ENCODE measurements around the gene MAPK8IP3. TPM values are rescaled to one million over a fixed set of nuclear protein-coding genes. Genes with fewer than 3 reads are reported as not detected.
A peak's percentile ranks its signal among the peaks of the same experiment; 100 is the strongest.

Gene MAPK8IP3
- total RNA-seq, 1 experiment from 2014 or later, result 6.7 TPM

- DNase-seq (ENCODE audit: low read depth), result peak; percentile 38
Observed at GRCh38 chr16:1812732-1813163, 106.8 kb downstream of the MAPK8IP3 start.

- no peak for DNase-seq (ENCODE audit: low read depth)
Observed at GRCh38 chr16:1815461-1815860, 109.5 kb downstream of the MAPK8IP3 start.

GRCh38 chr16:1816396-1817275 lies 110.6 kb downstream of the MAPK8IP3 start:
- no peak for DNase-seq (ENCODE audit: low read depth)

- no peak for DNase-seq (ENCODE audit: low read depth)
Observed at GRCh38 chr16:1817276-1817589, 111.2 kb downstream of the MAPK8IP3 start.

GRCh38 chr16:1817716-1818115 lies 111.7 kb downstream of the MAPK8IP3 start:
- DNase-seq (ENCODE audit: low read depth), result no peak

GRCh38 chr16:1818204-1818872 lies 112.3 kb downstream of the MAPK8IP3 start:
- DNase-seq (ENCODE audit: low read depth), result no peak

- no peak for DNase-seq (ENCODE audit: low read depth)
Observed at GRCh38 chr16:1818873-1819525, 113.0 kb downstream of the MAPK8IP3 start.

- DNase-seq (ENCODE audit: low read depth), result no peak
Observed at GRCh38 chr16:1819611-1820010, 113.6 kb downstream of the MAPK8IP3 start.

Other genes starting within 250 kb of the MAPK8IP3 start
- 33.3 and 38.6 TPM in 2 replicates for gene CLCN7, start 231.2 kb upstream of the MAPK8IP3 start, total RNA-seq (2014; rRNA removed; shearing (Covaris generic))
- not detected in 2 replicates for gene PTX4, start 217.3 kb upstream of the MAPK8IP3 start, total RNA-seq (2014; rRNA removed; shearing (Covaris generic))
- gene TELO2, start 212.8 kb upstream of the MAPK8IP3 start, total RNA-seq (2014; rRNA removed; shearing (Covaris generic)), result 9.0 and 12.8 TPM in 2 replicates
- not detected in 2 replicates for gene TMEM204, start 172.5 kb upstream of the MAPK8IP3 start, total RNA-seq (2014; rRNA removed; shearing (Covaris generic))
- gene IFT140, start 94.1 kb upstream of the MAPK8IP3 start, total RNA-seq (2014; rRNA removed; shearing (Covaris generic)), result 4.9 and 9.4 TPM in 2 replicates
- 3.2 and 4.7 TPM in 2 replicates for gene CRAMP1, start 93.8 kb upstream of the MAPK8IP3 start, total RNA-seq (2014; rRNA removed; shearing (Covaris generic))
- gene JPT2, start 27.9 kb upstream of the MAPK8IP3 start, total RNA-seq (2014; rRNA removed; shearing (Covaris generic)), result 140 and 148 TPM in 2 replicates
- gene NME3, start 65.3 kb downstream of the MAPK8IP3 start, total RNA-seq (2014; rRNA removed; shearing (Covaris generic)), result 50.2 and 65.5 TPM in 2 replicates
- 1.1 and 1.6 TPM in 2 replicates for gene EME2, start 66.6 kb downstream of the MAPK8IP3 start, total RNA-seq (2014; rRNA removed; shearing (Covaris generic))
- 82.5 and 136 TPM in 2 replicates for gene MRPS34, start 66.9 kb downstream of the MAPK8IP3 start, total RNA-seq (2014; rRNA removed; shearing (Covaris generic))
- 15.6 and 22.7 TPM in 2 replicates for gene SPSB3, start 76.4 kb downstream of the MAPK8IP3 start, total RNA-seq (2014; rRNA removed; shearing (Covaris generic))
- 50.1 and 71.5 TPM in 2 replicates for gene NUBP2, start 76.8 kb downstream of the MAPK8IP3 start, total RNA-seq (2014; rRNA removed; shearing (Covaris generic))
- not detected in 2 replicates for gene IGFALS, start 87.5 kb downstream of the MAPK8IP3 start, total RNA-seq (2014; rRNA removed; shearing (Covaris generic))
- gene HAGH, start 120.6 kb downstream of the MAPK8IP3 start, total RNA-seq (2014; rRNA removed; shearing (Covaris generic)), result 50.7 and 68.8 TPM in 2 replicates
- gene FAHD1, start 121.0 kb downstream of the MAPK8IP3 start, total RNA-seq (2014; rRNA removed; shearing (Covaris generic)), result 39.3 and 54.6 TPM in 2 replicates
- not detected in 2 replicates for gene MEIOB, start 166.0 kb downstream of the MAPK8IP3 start, total RNA-seq (2014; rRNA removed; shearing (Covaris generic))
- not detected in 2 replicates for gene HS3ST6, start 212.2 kb downstream of the MAPK8IP3 start, total RNA-seq (2014; rRNA removed; shearing (Covaris generic))
- gene MSRB1, start 237.0 kb downstream of the MAPK8IP3 start, total RNA-seq (2014; rRNA removed; shearing (Covaris generic)), result 12.2 and 14.4 TPM in 2 replicates
- gene RPL3L, start 248.5 kb downstream of the MAPK8IP3 start, total RNA-seq (2014; rRNA removed; shearing (Covaris generic)), result not detected in 2 replicates

All from RPMI7951 (cell line).